T-helper 1 cell treated with Interleukin-12 subunit alpha and Interleukin-12 subunit beta and Interleukin-4 antibody, amounts not matched to agents 30 μg/mL and 1 μg/mL, for 36 hours (primary cell): ENCODE results near the gene LRRC43.

Experiments
- H3K27ac Mint-ChIP-seq: one replicate; pipeline ENCODE4 v1.8.0; 2021; ENCODE audit warnings: mild to moderate bottlenecking, mixed read lengths
- H3K27me3 Mint-ChIP-seq: one replicate; pipeline ENCODE4 v1.8.0; 2021; ENCODE audit warnings: low read depth, mixed read lengths
- H3K36me3 Mint-ChIP-seq: one replicate; pipeline ENCODE4 v1.8.0; 2021; ENCODE audit warnings: low read depth, mixed read lengths
- H3K4me1 Mint-ChIP-seq: one replicate; pipeline ENCODE4 v1.8.0; 2021; ENCODE audit warnings: low read depth, mixed read lengths
- H3K4me3 Mint-ChIP-seq: one replicate; pipeline ENCODE4 v1.8.0; 2021; ENCODE audit warnings: mild to moderate bottlenecking, moderate library complexity, mixed read lengths
- H3K9me3 Mint-ChIP-seq: one replicate; pipeline ENCODE4 v1.8.0; 2021; ENCODE audit warnings: mixed read lengths

Gene LRRC43

GRCh38 chr12:122245553-122245952, 62.6 kb downstream of the LRRC43 start:
- no peaks in the 10 kb centered on the region for H3K9me3 Mint-ChIP-seq
- peaks cover 16% of the 10 kb centered on the region for H3K4me1 Mint-ChIP-seq
- no peaks in the 10 kb centered on the region for H3K27me3 Mint-ChIP-seq
- peaks cover 20% of the 10 kb centered on the region for H3K36me3 Mint-ChIP-seq
- peak overlapping the region; percentile 68 for H3K27ac Mint-ChIP-seq
- peak overlapping the region; percentile 44 for H3K4me3 Mint-ChIP-seq

DNA sequence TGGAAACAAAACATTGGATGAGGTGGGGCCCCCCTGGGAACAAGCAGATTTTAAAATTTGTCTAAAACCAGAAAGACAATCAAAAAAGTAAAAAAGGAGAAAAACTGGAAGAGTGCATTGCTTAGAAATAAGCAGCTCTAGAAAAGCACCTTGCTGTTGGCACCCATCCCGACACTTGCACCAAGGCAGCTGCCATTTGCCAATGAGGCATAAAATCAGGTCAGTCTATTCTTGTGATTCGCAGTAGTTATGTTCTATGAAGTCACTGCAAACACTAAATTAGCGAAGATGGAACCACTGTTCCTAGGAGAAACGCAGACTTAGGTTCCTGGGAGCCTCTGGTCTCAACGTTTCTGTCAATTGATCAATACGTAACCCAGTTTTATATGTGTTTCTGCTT, 67.1 kb downstream of the LRRC43 start:
- H3K27ac Mint-ChIP-seq = no peak overlapping the region
- H3K4me1 Mint-ChIP-seq = peaks cover 2% of the 10 kb centered on the region
- no peak overlapping the region for H3K4me3 Mint-ChIP-seq
- no peaks in the 10 kb centered on the region for H3K27me3 Mint-ChIP-seq
- no peaks in the 10 kb centered on the region for H3K9me3 Mint-ChIP-seq
- peaks cover 18% of the 10 kb centered on the region for H3K36me3 Mint-ChIP-seq

DNA sequence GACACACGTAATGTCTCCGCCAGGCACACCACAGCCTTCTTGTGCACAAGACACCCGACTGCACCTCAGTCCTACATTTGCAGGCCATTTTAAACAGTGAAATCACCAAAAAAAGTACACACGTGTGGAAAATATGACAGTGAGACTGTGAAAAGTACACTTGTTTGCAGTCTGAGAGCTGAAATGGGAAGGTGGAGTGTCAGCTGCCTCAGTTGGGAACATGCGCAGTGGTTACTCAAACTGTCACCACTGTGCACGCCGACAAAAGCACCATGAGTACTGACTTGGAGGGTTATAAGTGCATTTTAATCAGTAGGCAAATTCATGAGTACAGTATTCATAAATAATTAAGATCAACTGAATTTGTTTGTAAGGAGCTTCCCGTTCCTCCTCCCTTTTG, 67.6 kb downstream of the LRRC43 start:
- Mint-ChIP-seq H3K27ac (no peak overlapping the region), H3K36me3 (peaks cover 18% of the 10 kb centered on the region), H3K4me1 (peaks cover 2% of the 10 kb centered on the region), H3K9me3 (no peaks in the 10 kb centered on the region), H3K27me3 (no peaks in the 10 kb centered on the region), H3K4me3 (no peak overlapping the region)
